UCSD-AML1 (cell line): ENCODE measurements around the gene HOXA4.
A peak's percentile ranks its signal among the peaks of the same experiment; 100 is the strongest.

ENCODE experiments used
- DNase-seq: peaks from one replicate; lab custom pipeline; 2025; ENCODE audit not compliant: unreplicated experiment; lab: John Stamatoyannopoulos, UW

HOXA4 gene

DNA sequence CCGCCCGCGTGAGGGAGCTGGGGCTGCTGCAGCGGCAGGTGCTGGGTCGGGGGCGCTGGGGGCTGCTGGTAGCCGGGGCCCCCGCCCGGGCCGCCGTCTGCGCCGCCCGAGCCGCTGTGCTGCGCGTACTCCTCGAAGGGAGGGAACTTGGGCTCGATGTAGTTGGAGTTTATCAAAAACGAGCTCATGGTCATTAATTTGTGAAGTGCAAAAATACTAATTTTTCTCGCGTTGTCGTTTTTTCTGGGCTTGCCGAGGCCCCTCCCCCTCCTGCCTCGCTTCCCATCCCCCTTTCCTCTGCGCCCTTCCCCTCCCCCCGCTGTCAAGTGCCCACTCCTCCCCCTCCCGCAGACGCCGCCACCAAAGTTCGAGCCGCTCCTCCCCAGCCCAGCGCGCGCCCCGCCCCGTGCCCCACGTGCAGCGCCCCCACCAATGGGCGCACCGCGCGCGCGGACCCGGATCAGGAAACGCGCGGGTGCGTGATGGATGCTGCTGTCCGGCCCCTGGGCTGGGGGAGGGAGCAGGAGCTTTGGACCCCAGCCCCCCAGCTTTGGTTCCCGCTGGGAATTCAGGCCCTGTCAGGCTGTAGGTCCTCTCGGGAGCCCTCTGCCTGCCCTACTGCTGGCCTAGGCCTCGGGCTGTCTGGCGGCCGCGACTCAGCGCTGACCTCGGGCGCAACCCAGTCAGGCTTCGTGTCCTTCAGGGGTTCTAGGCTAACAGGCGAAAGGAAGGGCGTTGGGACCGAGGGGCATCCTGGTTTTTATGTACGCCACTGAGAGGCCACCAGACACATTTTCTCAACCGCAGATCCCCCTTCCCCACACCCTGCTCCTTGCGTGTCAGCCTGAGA is at the start of gene HOXA4:
TSS of gene HOXA4 (minus strand) at position 218 of the 850 bp plus-strand sequence. CDS start at position 194, 24 bp downstream.
- DNase-seq: no peak

DNA sequence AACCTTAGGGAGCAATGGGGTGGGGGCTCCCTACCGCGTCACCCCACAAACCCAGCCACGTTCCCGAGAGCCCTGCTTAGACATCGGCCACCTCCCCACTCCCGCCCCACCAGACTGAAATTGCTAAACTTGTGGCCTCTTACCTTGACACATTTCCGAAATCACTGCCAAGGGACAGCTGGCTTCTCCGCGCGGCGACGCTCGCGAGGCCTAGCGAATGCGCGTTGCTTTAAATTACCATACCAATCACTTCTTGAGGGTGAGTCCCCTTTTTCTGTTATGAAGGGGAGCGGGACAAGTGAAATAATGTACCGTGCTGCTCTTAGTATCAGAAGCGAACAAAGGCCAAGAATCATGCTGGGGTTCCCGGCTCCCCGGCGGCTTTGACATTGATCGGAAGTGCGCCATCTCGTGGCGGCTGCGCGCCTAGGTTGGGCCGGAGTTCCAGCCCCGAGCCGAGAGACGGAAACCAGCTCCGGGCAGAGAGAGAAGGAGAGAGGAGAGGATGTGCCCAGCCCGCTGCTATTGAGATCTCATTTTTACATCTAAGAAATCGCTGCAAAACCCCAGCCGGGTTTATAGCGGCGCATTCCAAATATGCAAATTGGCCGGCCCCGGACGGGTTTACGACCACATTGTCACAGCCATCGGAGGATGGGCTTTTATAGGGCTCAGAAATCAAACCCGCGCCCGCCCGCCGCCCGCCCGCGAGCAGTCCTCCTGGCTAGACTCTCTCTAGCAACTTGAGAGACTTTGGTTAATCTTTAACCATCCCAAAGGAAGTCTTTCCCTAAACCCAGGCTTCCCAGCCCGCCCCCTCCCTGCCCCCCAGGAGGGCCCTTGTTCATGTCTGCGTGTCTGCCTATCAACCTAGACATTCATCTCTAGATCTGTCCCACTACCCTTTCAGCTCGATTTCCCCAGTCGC is 49.2 kb upstream of the HOXA4 start:
- DNase-seq: peak; percentile 71

DNA sequence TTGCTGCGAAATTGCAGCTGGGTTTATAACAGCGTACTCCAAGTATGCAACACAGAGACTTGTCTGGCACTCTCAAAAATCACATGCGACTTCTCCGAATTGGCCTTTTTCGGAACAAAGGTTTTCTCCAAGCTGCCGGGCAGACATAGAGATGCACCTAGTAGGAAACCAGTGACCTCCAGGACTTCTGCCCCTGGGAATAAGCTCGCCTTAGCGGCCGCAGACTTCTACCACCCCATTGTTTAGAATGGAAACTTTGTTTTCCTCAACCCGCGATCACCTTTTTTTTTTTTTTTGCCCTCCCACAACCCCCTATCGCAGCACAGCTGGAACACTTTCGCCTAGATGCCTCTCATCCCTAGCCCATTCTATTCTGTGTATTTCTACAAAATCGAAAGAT is 48.5 kb upstream of the HOXA4 start:
- no peak for DNase-seq

- DNase-seq: no peak
Observed at GRCh38 chr7:27178366-27178765, 47.8 kb upstream of the HOXA4 start.

GRCh38 chr7:27177795-27178320 is 47.3 kb upstream of the HOXA4 start:
- no peak for DNase-seq

DNA sequence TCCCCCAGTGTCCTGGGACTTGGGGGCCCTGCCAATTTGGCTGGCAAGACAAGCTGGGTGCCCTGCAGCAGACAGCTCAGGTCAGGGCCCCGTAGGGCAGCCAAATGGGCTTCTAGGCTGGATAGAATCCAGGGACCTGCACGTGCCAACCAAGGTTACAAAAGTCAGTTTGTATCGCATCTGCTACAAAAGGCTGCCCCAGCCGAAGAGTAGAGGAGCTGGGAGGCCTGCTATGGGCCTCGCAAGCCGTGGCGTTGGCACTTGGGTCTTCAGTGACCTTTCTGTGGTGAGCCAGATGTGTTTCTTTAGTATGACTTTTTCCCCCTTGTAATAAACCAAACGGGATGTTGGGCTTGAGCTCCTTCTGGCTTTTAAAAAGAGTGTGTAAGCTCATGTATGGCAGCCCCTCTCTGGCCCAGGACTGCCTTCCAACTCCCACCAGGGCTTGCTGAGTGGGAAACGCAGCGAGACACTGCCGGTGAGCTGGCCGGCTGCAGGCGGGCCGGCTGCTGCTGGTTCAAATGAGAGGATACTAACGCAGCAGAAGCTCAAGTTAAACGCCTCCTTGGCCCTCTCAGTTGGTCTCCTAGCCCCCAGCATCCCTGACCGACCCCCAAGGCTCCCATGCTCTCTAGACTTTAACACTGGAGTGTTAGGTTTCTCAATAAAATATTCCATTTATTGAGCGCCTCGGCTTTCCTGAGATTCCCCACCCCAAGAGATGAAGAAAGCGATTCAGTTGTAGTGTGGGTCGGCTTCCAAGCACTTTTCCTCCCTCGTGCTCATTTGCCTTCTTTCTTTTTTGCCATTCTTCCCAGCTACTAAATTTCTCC is 46.6 kb upstream of the HOXA4 start:
- DNase-seq: no peak

GRCh38 chr7:27176524-27176845 is 45.9 kb upstream of the HOXA4 start:
- no peak for DNase-seq

- DNase-seq: no peak
Observed at GRCh38 chr7:27175626-27176523, 45.3 kb upstream of the HOXA4 start.

- no peak for DNase-seq
Observed at GRCh38 chr7:27174874-27175625, 44.5 kb upstream of the HOXA4 start.

DNA sequence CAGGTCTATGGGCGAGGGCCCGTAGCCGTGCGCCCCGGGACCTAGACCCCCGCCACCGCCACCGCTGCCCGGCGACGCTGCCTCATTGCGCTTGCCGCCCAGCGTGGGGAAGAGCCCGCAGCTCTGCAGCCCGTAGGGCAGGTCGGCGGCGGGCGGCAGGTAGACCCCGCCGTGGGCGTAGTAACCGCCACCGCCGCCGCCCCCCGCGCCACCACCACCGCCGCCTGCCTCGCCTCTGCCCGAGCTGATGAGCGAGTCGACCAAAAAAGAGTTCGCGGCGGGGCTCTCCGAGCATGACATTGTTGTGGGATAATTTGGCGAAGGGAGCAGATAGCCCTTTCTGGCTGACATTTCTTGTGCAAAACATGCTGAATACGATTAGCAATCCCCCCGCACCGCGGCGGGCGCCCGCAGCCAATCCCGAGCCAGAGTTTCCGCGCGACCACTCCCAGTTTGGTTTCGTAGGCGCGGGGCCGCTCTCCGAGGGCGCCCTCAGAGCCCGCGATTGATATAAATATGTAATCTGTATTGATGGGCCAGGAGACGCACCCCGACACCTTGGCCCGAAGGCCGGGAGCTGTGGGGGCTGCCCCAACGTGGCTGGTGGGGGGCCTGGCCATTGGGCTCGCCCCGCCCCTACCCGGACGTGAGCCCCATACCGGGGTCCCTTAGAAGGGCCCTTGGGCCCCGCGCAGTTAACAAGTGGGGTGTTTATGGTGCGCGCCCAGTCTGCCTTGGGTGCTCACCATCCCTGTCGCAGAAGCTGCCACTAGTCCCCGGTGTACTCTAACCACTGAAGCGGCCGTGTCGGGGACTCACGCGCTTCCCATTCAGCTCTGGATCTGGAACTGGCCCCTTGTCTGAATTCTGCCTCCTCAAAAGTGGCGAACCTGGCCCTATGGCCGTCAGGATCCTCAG is 43.7 kb upstream of the HOXA4 start, which contains the start of gene HOXA10:
TSS of gene HOXA10 (minus strand) at position 365 of the 918 bp plus-strand sequence. CDS start at position 351, 14 bp downstream.
- DNase-seq: no peak

DNA sequence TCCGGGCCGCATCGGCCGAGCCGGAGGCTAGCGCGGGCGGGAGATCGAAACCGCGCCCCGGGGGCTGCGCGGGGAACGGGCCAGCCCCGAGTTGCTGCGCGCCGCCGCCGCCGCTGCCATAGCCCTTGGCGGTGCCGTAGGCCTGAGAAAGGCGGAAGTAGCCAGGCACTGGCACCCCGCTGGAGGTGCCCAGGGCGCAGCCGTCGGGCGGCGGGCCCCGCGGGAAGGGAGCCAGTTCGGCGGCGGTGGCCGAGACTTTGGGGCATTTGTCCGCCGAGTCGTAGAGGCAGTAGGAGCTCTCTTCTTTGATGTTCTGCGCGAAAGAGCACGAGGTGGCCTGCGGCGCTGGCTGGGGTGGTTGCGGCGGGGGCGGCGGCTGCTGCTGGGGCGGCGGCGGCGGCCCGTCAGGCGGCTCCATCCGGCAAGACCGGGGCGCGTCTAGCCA is 43.0 kb upstream of the HOXA4 start:
- DNase-seq: peak; percentile 45

- DNase-seq: peak; percentile 52
Observed at GRCh38 chr7:27172823-27173510, 42.4 kb upstream of the HOXA4 start.

DNA sequence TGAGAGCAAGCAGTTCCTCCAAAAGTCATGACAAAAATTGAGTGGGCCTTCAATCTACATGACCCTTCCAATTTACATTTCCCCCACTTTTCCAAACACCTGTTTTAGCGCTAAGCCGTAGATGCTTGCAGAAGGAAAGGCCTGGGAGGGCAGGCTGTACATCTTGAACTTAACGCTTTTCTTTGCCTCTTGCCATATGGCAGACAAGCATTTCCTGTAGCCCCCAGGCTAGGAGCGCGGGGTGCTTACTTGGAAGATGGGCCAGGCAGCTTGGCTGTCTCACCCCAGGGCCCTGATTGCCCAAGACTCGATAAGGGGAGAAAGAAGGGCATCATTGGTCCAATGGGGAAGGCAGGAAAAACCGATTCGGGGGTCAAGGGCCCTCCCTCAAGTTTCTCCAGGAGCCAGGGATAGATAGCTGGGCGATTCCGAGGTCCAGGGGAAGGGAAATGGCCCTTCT is 41.8 kb upstream of the HOXA4 start:
- no peak for DNase-seq

DNA sequence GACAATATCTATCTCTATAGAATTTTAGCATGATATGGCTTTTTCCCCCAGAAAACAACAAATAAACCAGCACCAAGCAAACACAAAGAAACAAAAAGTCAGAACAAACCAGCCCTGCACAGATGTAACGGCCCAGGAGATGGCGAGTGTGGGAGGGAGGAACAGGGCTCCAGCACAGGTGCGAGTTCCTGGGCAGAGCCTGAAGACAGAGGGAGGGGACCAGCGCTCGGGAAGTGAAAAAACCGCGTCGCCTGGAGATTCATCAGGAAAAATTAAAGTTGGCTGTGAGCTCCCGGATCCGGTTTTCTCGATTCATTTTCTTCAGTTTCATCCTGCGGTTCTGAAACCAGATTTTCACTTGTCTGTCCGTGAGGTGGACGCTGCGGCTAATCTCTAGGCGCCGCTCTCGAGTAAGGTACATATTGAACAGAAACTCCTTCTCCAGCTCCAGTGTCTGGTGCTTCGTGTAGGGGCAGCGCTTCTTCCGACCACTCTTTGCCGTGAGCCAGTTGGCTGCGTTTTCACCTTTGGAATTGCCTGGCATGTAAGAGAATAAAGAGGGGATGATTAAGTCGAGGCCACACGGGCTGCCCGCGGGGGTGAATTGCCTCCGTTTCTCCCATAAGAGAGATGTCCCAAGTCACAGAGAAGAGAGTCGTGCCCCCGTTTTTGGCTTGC is 41.2 kb upstream of the HOXA4 start:
- peak; percentile 30 for DNase-seq

DNA sequence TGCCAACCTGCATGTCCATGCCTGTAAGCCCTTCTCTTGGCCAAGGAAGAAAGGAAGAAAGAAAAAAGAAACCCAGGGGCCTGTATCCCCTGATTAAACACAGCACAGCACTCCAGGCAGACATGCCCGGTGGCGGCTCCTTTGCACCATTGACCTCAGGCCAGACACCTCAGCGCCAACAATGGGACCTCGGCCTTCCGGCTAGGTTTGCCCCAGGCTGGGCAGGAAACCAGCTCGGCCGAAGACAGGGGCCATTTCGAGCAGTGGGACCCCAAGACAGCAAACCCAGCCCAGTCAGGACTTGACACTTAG is 40.7 kb upstream of the HOXA4 start:
- DNase-seq: peak; percentile 30

- no peak for DNase-seq
Observed at GRCh38 chr7:27170426-27171324, 40.1 kb upstream of the HOXA4 start.
